Kidney (tissue), 14 donors: ENCODE results near the gene RIN3. TPM values are rescaled to one million over a fixed set of nuclear protein-coding genes. Genes with fewer than 3 reads are reported as not detected.

Experiments
- DNase-seq, 5 donors: peaks; one replicate each; pipeline ENCODE4 v3.0.0-alpha.2; 2013 to 2020
- FAIRE-seq: peaks from 2 replicates; lab custom pipeline; 2012; peaks lifted over from hg19 to GRCh38; lab: Jason Lieb, UNC
- H3K27ac ChIP-seq, 2 donors: one replicate each; pipeline ENCODE4 v1.7.0; 2013; ENCODE audit warnings: low read depth in 2 of 2, low read length in 2 of 2, inconsistent platforms in 1 of 2
- H3K27me3 ChIP-seq: one replicate; pipeline ENCODE4 v1.7.1; 2013; ENCODE audit warnings: low read length, inconsistent platforms; ENCODE audit not compliant: control insufficient read depth, insufficient read depth
- H3K36me3 ChIP-seq, 3 donors: one replicate each; pipeline versions ENCODE4 v1.7.0 to v1.7.1; 2013; ENCODE audit warnings: low read length in 3 of 3, control low read depth in 1 of 3, inconsistent platforms in 1 of 3; ENCODE audit not compliant: insufficient read depth in 3 of 3, control insufficient read depth in 2 of 3
- H3K4me1 ChIP-seq, 3 donors: one replicate each; pipeline versions ENCODE4 v1.7.0 to v1.7.1; 2013; ENCODE audit warnings: low read length in 3 of 3, inconsistent platforms in 1 of 3, low read depth in 1 of 3; ENCODE audit not compliant: control insufficient read depth in 2 of 3, insufficient read depth in 2 of 3
- H3K4me3 ChIP-seq, 3 donors: one replicate each; pipeline versions ENCODE4 v1.7.0 to v1.8.1; 2013; ENCODE audit warnings: low read length in 3 of 3, control low read depth in 1 of 3, inconsistent platforms in 1 of 3
- H3K9ac ChIP-seq, 3 donors: one replicate each; pipeline versions ENCODE4 v1.7.0 to v1.7.1; 2013; ENCODE audit warnings: low read length in 3 of 3, control low read depth in 1 of 3, inconsistent platforms in 1 of 3
- H3K9me3 ChIP-seq, 3 donors: one replicate each; pipeline versions ENCODE4 v1.7.0 to v1.7.1; 2013; ENCODE audit warnings: low read length in 3 of 3, control low read depth in 1 of 3, inconsistent platforms in 1 of 3; ENCODE audit not compliant: control insufficient read depth in 2 of 3, insufficient read depth in 1 of 3
- CTCF ChIP-seq: IDR thresholded peaks from 3 replicates; pipeline ENCODE4 v1.5.1; 2012; ENCODE audit warnings: mild to moderate bottlenecking, moderate library complexity, borderline replicate concordance; ENCODE audit not compliant: insufficient read depth; ENCODE audit errors: extremely low read depth
- intact Hi-C: fragments of 100-400 bp; cut with DNase I; formaldehyde crosslinking; loops from one replicate; pipeline ENCODE4 v1.11.1; 2022
- polyA plus RNA-seq: library from polyadenylated mRNA; stranded (reverse); fragments of 350-450 nt; fragmentation: Illumina TruSeq; extraction: RNeasy Lipid Tissue Mini Kit (QIAGEN cat#74804); gene quantifications from one replicate; pipeline ENCODE4 v1.2.3, GENCODE V29; 2014; ENCODE audit warnings: low read depth, low replicate concordance; ENCODE audit not compliant: insufficient read depth
- total RNA-seq: library from RNA; stranded (reverse); fragmentation: NEBNext Ultra II Directional; extraction: Animal tissue kit (Norgen Biotek cat#: 25700); gene quantifications from one replicate; pipeline ENCODE4 v1.2.1, GENCODE V29; 2021
- donor health status: control.
- donor health status: control.
- donor health status: control.
- donor health status: control.
- donor health status: control.
- donor health status: DM: yes; HTN: yes; CAD: no.
- donor health status: Normal renal cell carcinoma (clear cell type).

The RIN3 gene
- total and polyA plus RNA-seq, 2 donors from 2014 or later, result 7.1 to 30.4 TPM

- DNase-seq (no peak), FAIRE-seq (no peak)
- TF ChIP-seq CTCF, result no peak
- peaks cover 0 to 6% (median 0%) of the 10 kb centered on the region in 3 donors for H3K4me1 ChIP-seq
- H3K9ac ChIP-seq, result no peak overlapping the region
- no peaks in the 10 kb centered on the region for H3K9me3 ChIP-seq
- no peak overlapping the region for H3K4me3 ChIP-seq
- no peaks in the 10 kb centered on the region for H3K27me3 ChIP-seq
- intact Hi-C loops, result no loop called here
- H3K36me3 ChIP-seq, result no peaks in the 10 kb centered on the region
- H3K27ac ChIP-seq, result no peak overlapping the region
These were observed 26.7 kb upstream of the RIN3 start for GRCh38 chr14:92486881-92487280.

- intact Hi-C loops, result no loop called here
- Histone ChIP-seq H3K36me3 (no peaks in the 10 kb centered on the region), H3K27ac (no peak overlapping the region), H3K9ac (no peak overlapping the region), H3K4me3 (no peak overlapping the region), H3K9me3 (no peaks in the 10 kb centered on the region), H3K4me1 (peaks cover 0 to 6% (median 0%) of the 10 kb centered on the region in 3 donors), H3K27me3 (no peaks in the 10 kb centered on the region)
- FAIRE-seq, result no peak
- TF ChIP-seq CTCF, result no peak
- DNase-seq, result no peak
These were observed 26.0 kb upstream of the RIN3 start for GRCh38 chr14:92487513-92488133.

GRCh38 chr14:92489394-92490238 is 24.0 kb upstream of the RIN3 start:
- no peak for TF ChIP-seq CTCF
- Histone ChIP-seq H3K27me3 (no peaks in the 10 kb centered on the region), H3K9me3 (no peaks in the 10 kb centered on the region), H3K4me1 (peaks cover 0 to 6% (median 0%) of the 10 kb centered on the region in 3 donors), H3K9ac (no peak overlapping the region), H3K36me3 (no peaks in the 10 kb centered on the region), H3K27ac (no peak overlapping the region), H3K4me3 (no peak overlapping the region)
- intact Hi-C loops, result no loop called here
- FAIRE-seq, result no peak
- DNase-seq, result peak in 3 of 5 donors; percentile 11 to 31 (median 24)
